ENCODE results near the gene ESCO1.

ESCO1 gene

DNA sequence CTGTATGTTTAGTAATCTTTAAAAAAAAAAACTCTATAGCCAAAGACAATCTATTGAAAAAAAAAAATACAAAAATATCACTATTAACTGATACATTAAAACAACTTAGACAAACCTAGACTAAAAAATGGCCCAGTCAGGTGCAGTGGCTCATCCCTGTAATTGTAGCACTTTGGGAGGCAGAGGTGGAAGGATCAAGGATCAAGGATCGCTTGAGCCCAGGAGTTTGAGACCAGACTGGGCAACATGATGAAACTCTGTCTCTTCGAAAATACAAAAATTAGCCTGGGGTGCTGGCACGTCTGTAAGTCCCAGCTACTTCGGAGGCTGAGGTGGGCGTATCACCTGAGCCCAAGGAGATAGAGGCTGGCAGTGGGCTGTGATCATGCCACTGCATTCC, 16.1 kb downstream of the ESCO1 start:
- DNase-seq (ENCODE audit: low spot score), result no peak

DNA sequence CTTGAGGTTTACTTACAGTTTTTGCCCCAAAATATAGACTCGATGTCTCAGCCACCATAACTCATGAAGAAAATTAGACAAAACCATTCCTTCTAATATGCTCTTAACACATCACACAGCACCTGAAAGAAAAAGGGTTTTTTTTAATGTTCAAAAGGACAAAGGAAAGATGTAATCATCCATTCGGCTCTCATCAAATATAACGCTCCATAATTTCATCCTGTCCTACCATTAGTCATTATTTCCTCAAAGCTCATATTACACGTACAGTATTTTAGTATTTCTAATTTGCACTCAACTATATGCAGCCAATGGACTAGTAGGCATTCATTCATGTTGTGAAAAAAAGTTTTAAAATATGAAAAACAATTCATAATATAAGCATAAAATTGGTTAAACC, 24.8 kb downstream of the ESCO1 start:
- no peak for DNase-seq (ENCODE audit: low spot score)

DNA sequence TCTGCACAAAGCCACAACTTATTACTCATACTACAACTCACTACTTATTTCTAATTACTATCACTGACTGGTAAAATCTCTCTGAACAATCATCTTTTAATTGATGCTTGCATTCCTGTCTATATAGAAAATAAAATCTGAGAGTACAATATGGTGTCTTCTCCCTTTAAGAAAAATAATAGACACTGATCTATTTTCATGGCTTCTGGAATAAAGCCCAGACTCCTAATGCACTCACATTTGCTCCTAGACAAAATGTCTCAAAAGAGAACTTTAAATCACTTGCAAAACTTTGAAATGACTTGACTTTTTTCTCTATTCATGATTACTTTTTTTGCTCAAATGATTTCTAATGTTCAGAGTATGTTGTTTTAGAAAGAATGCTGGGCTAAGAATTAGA, 28.7 kb downstream of the ESCO1 start:
- no peak for DNase-seq (ENCODE audit: low spot score)

DNA sequence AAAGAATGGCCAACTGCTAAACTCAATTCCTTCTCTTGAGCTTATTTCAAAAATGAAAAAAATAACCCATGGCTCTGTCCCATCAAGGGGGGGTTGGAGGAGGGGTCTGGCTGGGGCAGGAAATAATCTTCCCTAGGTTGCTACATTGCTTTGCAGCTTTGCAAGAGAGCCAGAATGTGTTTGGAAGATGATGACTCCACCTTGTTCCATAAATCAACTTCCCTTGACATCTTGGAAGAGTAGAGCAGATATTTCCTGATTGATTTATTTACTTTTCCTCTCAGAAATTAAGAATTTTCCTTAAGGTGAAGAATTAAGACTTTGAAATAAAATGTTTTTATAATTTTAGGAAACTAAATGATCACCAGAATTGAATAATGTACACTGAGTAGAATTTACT, 41.3 kb downstream of the ESCO1 start:
- DNase-seq (ENCODE audit: low spot score), result no peak

DNA sequence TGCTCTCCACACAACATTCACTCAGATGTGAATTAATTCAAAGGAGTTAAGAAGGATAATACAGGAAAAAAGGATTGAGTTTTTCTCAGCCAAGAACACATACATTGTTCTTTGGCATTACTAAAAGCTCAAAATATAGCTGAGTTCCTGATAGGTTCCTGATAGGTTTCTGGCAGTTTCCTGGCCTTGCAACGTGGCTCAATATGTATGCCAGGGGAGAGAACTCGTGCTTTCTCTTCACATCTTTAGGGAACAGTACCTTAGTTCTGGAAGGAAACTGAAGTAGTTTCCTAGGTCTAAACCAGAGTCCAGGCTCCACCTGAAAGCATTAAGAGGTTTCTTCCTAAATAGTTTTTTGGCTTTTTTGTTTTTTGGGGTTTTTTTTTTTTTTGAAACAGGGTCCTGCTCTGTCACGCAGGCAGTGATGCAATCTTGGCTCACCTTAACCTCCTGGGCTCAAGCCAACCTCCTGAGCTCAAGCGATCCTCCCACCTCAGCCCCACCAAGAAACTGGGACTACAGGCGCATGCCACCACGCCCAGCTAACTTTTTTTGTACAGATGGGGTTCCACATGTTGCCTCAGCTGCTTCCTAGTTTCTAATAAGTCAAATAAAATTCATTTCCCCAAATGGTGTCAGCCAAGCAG, 42.8 kb downstream of the ESCO1 start:
- DNase-seq (ENCODE audit: low spot score), result no peak

DNA sequence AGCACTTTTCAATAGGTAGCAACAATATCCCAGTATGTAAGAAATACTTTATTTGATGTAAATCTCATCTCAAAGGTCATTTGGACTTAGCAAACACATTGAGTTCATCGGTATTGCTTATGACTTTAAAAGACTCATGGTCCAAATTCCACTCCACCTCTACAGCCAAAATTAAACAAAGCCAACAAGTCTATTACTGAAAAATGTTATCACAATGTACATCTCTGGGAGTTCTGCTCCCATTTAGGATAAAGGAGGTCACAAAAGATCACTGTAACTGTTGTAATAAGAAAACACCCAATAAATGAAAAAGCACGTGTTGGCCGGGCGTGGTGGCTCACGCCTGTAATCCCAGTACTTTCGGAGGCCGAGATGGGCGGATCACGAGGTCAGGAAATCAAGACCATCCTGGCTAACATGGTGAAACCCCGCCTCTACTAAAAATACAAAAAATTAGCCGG, 50.0 kb downstream of the ESCO1 start:
- DNase-seq (ENCODE audit: low spot score), result no peak

DNA sequence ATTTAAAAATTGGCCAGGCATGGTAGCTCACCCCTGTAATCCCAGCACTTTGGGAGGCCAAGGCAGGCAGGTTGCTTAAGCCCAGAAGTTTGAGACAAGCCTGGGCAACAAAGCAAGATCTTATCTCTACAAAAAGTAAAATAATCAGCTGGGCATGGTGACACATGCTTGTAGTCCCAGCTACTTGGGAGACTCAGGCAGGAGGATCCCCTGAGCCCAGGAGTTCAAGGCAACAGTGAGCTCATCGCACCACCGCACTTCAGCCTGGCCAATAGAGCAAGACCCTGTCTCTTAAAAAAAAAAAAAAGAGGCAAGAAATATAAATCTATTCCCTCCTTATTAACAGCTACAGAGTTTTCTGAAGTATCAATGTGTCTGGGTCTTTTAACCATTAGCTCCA, 51.9 kb downstream of the ESCO1 start:
- DNase-seq (ENCODE audit: low spot score), result no peak

DNA sequence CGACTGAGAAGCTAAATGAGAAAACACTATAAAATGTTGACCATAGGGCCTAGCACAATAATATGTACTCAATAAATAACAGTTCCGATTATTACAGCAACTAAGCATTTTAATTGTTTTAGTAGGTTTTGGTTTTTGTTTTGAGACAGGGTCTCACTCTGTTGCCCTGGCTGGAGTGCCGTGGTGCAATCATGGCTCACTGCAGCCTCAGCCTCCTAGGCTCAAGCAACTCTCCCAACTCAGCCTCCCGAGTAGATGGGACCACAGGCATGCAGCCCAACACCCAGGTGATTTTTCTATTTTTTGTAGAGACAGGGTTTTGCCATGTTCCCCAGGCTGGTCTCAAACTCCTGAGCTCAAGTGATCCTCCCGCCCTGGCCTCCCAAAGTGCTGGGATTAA, 54.1 kb downstream of the ESCO1 start:
- DNase-seq (ENCODE audit: low spot score), result no peak

DNA sequence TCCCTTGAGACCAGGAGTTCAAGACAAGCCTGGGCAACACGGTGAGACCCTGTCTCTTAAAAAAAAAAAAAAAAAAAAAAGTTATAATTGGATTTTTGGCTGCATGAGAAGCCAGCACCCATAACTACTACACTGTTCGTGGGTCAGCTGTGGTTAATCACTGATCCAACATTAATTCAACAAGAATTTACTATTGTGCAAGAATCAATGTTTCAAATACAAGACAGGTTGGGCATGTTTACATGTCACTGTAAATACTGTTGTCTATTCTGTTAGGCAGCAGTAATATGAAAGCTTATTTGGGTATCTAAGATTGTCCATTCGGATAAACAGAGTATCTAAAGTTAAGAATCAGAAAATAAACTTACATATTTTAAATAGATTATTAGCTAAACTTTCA, 62.3 kb downstream of the ESCO1 start:
- no peak for DNase-seq (ENCODE audit: low spot score)

DNA sequence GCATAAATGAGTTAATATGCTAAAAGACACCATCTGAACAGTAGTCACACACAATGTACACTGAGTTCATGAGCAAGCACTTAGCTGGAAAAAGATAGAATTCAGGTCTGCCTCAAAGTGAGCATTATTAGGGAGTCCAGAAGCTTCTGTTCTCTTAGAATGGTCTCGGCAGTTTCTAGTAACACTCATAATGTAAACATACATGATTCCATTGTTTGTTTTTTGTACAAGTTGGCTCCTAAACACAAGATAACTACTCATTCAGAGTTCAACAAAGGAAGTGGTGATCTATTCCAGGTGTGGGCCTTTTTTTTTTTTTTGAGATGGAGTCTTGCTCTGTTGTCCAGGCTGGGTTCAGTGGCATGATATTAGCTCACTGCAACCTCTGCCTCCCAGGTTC, 66.2 kb downstream of the ESCO1 start:
- DNase-seq (ENCODE audit: low spot score), result no peak

DNA sequence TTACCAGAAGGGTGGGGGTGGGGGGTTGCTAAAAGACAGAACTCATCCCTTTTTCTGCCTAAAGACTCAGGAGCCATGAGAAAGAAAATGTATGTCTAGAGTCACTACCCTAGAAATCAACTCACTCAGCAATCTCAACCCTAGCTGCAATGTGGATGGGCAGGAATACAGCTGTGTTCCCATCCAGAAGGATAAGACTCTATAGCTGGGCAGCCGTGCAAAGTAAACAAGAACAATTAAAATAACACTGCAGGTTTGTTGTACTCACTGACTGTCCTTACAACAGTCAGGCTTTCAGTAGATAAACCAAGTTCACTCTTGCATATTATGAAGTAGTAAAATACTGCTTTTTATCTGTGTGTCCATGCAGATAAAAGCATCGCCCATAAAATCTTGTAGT, 74.0 kb downstream of the ESCO1 start:
- DNase-seq (ENCODE audit: low spot score), result no peak

DNA sequence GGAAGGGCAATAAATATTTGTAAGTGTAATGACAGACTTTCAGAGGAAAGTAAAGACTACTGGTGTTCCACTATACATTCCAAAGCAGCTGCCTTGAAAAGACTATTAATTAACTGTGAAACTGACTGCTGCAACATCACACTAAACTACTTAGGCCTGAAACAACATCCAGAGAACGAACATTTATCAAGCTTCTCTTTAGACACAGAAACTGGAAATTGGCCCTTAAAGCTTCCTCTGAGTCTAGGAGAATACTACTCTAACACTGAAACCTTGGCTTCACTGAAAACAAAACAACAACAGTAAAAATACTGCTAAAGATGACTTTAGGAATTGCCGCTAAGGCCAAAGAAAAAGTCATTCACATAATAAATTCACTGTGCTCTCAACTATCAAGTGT, 74.6 kb downstream of the ESCO1 start:
- DNase-seq (ENCODE audit: low spot score), result no peak

DNA sequence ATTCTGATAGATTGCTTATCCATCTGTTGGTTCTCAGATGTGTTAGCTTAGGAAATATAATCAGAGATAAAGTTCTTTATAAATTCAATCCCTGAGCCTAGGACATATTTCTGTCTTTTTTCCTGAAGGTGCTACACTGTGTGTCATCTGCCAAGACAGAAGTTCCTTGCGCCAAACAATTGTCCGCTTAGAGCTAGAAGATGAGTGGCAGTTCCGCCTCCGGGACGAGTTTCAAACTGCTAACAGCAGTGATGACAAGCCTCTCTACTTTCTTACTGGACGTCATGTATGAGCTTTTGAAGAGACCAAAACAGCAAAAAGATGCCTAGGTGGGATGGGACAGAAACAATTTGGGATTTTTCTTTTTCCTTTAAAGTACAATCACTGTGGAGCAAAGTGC, 78.0 kb downstream of the ESCO1 start:
- DNase-seq (ENCODE audit: low spot score), result no peak

DNA sequence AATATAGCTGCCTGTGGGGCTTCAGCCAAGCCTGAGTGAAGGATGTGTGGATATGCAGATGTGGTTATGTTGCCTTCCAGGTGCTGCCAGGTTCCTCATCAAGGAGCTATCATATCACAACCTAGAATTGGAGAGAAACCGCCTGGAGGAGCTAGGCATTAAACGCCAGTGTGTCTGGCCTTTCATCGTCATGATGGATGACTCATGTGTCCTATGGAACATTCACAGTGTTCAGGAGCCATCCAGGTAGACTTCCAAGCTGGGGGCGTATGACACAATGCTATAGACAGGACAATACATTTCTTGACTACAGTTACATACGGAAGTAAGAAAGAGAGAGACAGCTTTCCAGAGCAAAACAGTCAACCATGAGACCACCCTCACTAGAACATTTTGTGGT, 86.8 kb downstream of the ESCO1 start:
- no peak for DNase-seq (ENCODE audit: low spot score)

DNA sequence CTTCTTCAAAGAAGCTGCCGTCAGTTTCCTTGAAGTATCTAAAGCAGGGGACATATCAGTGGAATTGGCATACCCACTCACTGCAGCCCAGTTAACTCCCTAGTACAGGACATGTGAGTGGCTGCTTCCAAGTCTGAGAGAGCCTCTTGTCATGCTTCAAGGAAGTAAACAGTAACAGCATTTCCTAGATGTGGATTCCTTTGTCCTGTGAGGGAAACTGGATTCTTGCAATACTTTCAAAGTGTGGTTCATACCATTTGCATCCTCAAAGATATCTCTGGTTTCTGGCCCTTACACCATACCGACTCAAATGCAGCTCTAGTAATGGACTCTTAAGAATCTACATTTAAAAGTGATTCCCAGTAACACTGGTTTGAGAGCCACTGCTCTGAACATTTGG, 87.2 kb downstream of the ESCO1 start:
- DNase-seq (ENCODE audit: low spot score), result no peak

DNA sequence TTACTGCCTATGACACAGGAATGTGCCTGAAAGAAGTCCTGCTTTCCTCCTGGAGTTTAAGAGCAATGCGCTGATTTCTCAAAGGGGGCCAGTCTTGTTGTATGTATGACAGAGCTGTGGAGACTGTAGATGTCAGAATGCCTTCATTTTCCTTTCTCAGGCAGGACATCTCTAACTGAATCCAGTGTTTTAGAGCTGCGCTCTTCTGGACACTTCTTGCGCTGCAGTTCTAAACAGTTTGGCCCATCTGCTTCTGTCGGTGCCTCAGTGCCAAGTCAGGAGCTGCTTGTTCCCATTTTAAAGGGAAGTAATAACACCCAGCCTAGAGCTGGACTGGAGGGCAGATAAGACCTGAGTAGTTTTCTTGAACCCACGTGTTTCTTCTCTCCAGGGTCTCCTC, 91.4 kb downstream of the ESCO1 start:
- DNase-seq (ENCODE audit: low spot score), result no peak

DNA sequence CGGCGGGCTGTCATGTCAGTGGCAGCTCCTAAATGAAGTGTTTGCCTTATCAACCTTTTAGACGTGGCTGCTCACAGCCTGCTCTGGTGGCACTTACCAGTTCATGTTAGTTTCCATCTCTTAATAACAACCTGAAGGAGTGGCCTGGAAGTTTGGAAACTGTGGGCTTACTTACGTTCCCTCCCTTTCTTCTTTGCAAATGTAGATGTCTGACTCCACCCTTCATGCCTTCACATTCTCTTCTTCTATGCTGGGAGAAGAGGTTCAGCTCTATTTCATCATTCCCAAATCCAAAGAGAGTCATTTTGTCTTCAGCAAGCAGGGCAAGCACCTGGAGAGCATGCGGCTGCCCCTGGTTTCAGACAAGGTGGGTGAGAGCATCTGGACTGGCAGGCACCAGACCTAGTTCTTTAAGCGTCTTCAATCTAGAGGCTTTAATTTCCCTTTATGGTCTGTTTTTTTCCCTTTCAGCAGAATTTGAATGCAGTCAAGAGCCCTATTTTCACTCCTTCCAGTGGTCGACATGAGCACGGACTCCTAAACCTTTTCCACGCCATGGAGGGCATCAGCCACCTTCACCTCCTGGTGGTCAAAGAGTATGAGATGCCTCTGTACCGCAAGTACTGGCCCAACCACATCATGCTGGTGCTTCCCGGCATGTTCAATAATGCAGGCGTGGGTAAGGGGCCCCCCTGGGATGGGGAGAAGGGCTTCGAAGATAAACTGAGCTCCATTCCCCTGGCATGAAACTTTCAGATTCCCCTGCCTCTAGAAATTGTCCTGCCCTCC, 92.4 kb downstream of the ESCO1 start:
- DNase-seq (ENCODE audit: low spot score), result no peak

DNA sequence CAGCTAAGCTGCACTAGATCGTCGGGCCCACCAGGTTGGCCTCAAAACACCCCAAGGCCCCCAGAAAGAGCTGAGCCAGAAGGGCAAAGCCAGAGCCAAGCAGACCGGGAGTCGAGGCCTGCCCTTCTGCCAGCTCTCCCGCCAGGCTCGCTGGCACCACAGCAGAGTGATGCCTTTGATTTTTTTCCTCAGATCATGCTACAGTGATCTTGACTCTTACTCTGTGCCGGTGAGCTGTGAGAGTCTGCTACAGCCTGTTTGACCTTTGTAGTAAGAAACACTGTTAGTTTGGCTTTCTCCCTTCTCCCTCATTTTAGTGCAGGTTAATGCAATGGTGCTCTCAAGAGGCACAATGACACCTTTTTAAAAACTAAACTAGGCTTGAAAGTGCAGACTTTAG, 97.8 kb downstream of the ESCO1 start:
- no peak for DNase-seq (ENCODE audit: low spot score)

DNA sequence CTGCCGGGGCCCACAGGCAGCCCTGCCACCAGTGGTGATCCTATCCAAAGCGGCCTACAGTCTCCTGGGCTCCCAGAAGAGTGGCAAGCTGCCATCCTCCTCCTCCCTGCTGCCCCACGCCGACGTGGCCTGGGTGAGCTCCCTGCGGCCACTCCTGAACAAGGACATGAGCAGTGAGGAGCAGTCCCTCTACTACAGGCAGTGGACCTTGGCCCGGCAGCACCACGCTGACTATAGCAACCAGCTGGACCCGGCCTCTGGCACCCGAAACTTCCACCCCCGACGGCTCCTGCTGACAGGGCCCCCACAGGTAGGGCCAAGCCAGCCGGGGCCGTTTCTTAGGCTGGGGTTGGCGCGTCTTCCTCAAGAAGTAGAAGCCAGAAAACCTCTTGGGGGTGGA, 100.5 kb downstream of the ESCO1 start:
- DNase-seq (ENCODE audit: low spot score), result no peak

DNA sequence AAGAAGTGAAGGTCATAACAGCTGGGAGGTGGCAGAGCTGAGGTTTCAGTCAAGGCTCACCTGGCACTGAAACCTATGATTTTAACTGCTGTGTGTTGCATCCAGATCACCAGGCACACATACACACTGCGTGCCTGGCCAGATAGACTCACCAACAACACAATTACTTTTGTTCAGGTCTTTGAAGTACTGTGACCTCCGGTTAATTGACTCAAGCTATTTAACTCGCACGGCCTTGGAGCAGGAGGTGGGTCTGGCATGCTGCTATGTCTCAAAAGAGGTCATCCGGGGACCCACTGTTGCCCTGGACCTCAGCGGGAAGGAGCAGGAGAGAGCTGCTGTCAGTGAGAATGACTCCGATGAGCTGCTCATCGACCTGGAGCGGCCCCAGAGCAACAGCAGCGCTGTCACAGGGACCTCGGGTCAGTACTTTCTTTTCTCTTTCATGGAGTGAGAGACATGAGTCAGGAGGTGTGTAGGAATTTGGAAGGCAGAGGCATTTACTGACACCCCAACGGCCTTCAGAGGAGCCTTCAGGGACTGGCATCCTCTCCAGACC, 104.1 kb downstream of the ESCO1 start:
- DNase-seq (ENCODE audit: low spot score), result no peak

DNA sequence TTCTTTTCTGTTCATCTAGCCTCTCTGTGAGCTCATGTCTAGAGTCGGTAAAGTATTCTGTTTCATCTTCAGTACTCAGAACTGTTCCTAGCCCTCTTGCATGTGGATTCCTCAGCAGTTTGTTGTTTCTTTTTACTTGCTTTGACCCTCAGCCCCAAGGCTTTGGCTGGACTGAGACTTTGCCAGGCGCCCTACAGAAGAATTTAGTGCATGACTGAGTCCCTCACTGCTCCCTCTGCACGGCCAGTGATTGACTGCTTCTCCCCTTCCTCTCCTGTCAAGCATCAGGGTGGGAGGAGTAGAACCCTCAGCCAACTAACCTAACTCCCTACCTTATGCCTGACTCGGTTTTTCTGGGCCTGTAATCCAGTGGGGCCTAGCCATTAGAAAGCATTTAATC, 109.8 kb downstream of the ESCO1 start:
- DNase-seq (ENCODE audit: low spot score), result no peak

DNA sequence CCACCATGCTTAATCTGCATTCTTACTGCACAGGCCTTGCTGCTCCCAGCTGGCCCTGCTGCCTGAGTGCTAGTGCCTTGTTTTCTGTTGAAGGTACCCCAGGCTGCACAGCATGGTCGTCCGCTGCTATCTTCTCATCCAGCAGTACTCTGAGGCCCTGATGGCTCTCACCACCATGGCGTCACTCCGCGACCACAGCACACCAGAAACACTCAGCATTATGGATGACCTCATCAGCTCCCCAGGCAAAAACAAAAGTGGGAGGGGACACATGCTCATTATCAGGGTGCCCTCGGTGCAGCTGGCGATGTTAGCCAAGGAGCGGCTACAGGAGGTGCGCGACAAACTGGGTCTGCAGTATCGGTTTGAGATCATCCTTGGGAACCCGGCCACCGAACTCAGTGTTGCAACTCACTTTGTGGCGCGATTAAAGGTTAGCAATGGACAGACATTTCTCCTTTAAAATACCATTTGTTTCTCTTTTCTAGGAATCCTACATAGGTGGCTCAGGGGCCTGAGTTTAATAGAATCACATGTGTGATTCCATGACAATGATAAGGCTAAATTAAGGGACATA, 110.5 kb downstream of the ESCO1 start:
- no peak for DNase-seq (ENCODE audit: low spot score)

DNA sequence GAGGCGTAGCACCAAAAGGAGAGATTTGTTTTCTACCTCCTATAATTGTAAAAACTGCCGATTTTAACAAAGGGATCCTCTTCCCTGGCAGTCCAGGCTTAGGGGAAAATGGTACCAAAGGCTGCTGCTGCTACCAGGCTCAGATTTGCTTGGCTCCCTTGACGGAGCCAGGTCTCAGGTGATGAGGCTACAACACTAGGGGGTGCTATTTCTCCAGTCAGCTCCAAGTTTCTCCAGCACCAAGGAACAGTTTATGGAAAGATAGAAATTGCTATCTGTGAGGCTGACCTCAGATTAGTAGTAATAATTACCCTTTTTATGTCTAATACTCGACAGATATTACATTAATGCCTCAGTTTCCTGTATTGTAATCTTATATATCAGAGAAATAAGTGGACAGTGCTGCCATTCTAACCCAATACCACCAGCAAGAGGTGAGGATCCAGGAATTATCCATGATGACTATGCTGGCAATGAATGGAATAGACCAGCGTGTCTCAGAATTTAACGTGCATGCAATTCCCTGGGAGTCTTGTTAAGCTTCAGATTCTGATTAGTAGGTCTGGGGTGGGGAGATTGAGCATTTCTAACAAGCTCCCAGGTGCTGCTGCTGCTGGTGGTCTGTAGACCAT, 111.3 kb downstream of the ESCO1 start:
- DNase-seq (ENCODE audit: low spot score), result peak; percentile 39

All from globus pallidus (tissue), 1 donor.